ENCODE measurements around the gene ELL2.

The ELL2 gene

GRCh38 chr5:95973793-95974325 is 12.2 kb upstream of the ELL2 start:
- no peak for DNase-seq (ENCODE audit: low read depth)
- TF ChIP-seq CTCF (IDR thresholded peaks at IDR 0.05; ENCODE audit: control insufficient read depth, insufficient read depth, low read depth, low read length, missing control alignments) = no peak

GRCh38 chr5:95972196-95972595 is 10.5 kb upstream of the ELL2 start:
- DNase-seq (ENCODE audit: low read depth) = no peak
- no peak for TF ChIP-seq CTCF (IDR thresholded peaks at IDR 0.05; ENCODE audit: control insufficient read depth, insufficient read depth, low read depth, low read length, missing control alignments)
- no peak overlapping the region for H3K4me3 ChIP-seq (ENCODE audit: control insufficient read depth, low read depth, low read length)

More at GRCh38 chr5:95973793-95974325, 12.2 kb upstream of the ELL2 start:
- no peak overlapping the region for H3K4me3 ChIP-seq (ENCODE audit: control insufficient read depth, low read depth, low read length)

- DNase-seq (ENCODE audit: low read depth) = no peak
- no peak overlapping the region for H3K4me3 ChIP-seq (ENCODE audit: control insufficient read depth, low read depth, low read length)
- no peak for TF ChIP-seq CTCF (IDR thresholded peaks at IDR 0.05; ENCODE audit: control insufficient read depth, insufficient read depth, low read depth, low read length, missing control alignments)
Observed at GRCh38 chr5:95970359-95970704, 8.7 kb upstream of the ELL2 start.

GRCh38 chr5:95969651-95970358 is 8.2 kb upstream of the ELL2 start:
- no peak overlapping the region for H3K4me3 ChIP-seq (ENCODE audit: control insufficient read depth, low read depth, low read length)
- TF ChIP-seq CTCF (IDR thresholded peaks at IDR 0.05; ENCODE audit: control insufficient read depth, insufficient read depth, low read depth, low read length, missing control alignments) = no peak
- DNase-seq (ENCODE audit: low read depth) = no peak

GRCh38 chr5:95969055-95969454 is 7.4 kb upstream of the ELL2 start:
- no peak for TF ChIP-seq CTCF (IDR thresholded peaks at IDR 0.05; ENCODE audit: control insufficient read depth, insufficient read depth, low read depth, low read length, missing control alignments)
- no peak overlapping the region for H3K4me3 ChIP-seq (ENCODE audit: control insufficient read depth, low read depth, low read length)
- DNase-seq (ENCODE audit: low read depth) = no peak

- no peak overlapping the region for H3K4me3 ChIP-seq (ENCODE audit: control insufficient read depth, low read depth, low read length)
- no peak for TF ChIP-seq CTCF (IDR thresholded peaks at IDR 0.05; ENCODE audit: control insufficient read depth, insufficient read depth, low read depth, low read length, missing control alignments)
- DNase-seq (ENCODE audit: low read depth) = no peak
Observed at GRCh38 chr5:95967236-95967635, 5.6 kb upstream of the ELL2 start.

Data from AG09309 (cell line).